Stromal cell of bone marrow (primary cell): ENCODE data around the gene CCNG2.
A peak's percentile ranks its signal among the peaks of the same experiment; 100 is the strongest.

Source experiments
- DNase-seq: peaks from one replicate; pipeline ENCODE4 v3.0.0-alpha.2; 2012; ENCODE audit warnings: low read depth

Gene CCNG2

GRCh38 chr4:77178560-77178959 is 21.6 kb downstream of the CCNG2 start:
- no peak for DNase-seq

- no peak for DNase-seq
These were observed 22.5 kb downstream of the CCNG2 start for GRCh38 chr4:77179519-77179918.

GRCh38 chr4:77181720-77182119 is 24.7 kb downstream of the CCNG2 start:
- DNase-seq: no peak

GRCh38 chr4:77183777-77184420 is 26.9 kb downstream of the CCNG2 start:
- DNase-seq: no peak

GRCh38 chr4:77184974-77185373 is 28.0 kb downstream of the CCNG2 start:
- no peak for DNase-seq

- DNase-seq: no peak
These were observed 28.7 kb downstream of the CCNG2 start for GRCh38 chr4:77185686-77186085.

GRCh38 chr4:77187322-77187721 is 30.3 kb downstream of the CCNG2 start:
- DNase-seq: no peak

- DNase-seq: no peak
These were observed 31.7 kb downstream of the CCNG2 start for GRCh38 chr4:77188498-77189220.

- no peak for DNase-seq
These were observed 32.4 kb downstream of the CCNG2 start for GRCh38 chr4:77189412-77189811.

- no peak for DNase-seq
These were observed 33.0 kb downstream of the CCNG2 start for GRCh38 chr4:77190053-77190452.

GRCh38 chr4:77193046-77193445 is 36.0 kb downstream of the CCNG2 start:
- no peak for DNase-seq

GRCh38 chr4:77193511-77194102 is 36.6 kb downstream of the CCNG2 start:
- no peak for DNase-seq

GRCh38 chr4:77194366-77194765 is 37.4 kb downstream of the CCNG2 start:
- DNase-seq: no peak

GRCh38 chr4:77194989-77195388 is 38.0 kb downstream of the CCNG2 start:
- no peak for DNase-seq

GRCh38 chr4:77196866-77197265 is 39.9 kb downstream of the CCNG2 start:
- no peak for DNase-seq

GRCh38 chr4:77197361-77197760 is 40.4 kb downstream of the CCNG2 start:
- DNase-seq: no peak

GRCh38 chr4:77197831-77198230 is 40.8 kb downstream of the CCNG2 start:
- no peak for DNase-seq

GRCh38 chr4:77199276-77199675 is 42.3 kb downstream of the CCNG2 start:
- no peak for DNase-seq

- no peak for DNase-seq
These were observed 42.7 kb downstream of the CCNG2 start for GRCh38 chr4:77199701-77200100.

- DNase-seq: no peak
These were observed 44.3 kb downstream of the CCNG2 start for GRCh38 chr4:77201343-77201742.

GRCh38 chr4:77201857-77202256 is 44.9 kb downstream of the CCNG2 start:
- DNase-seq: no peak

- no peak for DNase-seq
These were observed 45.5 kb downstream of the CCNG2 start for GRCh38 chr4:77202491-77202890.

- peak; percentile 68 for DNase-seq
These were observed 46.6 kb downstream of the CCNG2 start for GRCh38 chr4:77203380-77204197.
